Measurements from ENCODE around the gene UNC13B. TPM values are rescaled to one million over a fixed set of nuclear protein-coding genes. Genes with fewer than 3 reads are reported as not detected.
"Not testable (repeated sequence)": the region's sequence is repeated elsewhere in the genome, so short reads cannot be mapped to it uniquely, and the experiment has no call there.

Gene UNC13B
- total RNA-seq, 1 donor from 2014 or later, result 31.0 TPM

GRCh38 chr9:35172878-35173277 lies 11.1 kb downstream of the UNC13B start:
- Mint-ChIP-seq H3K27me3 (ENCODE audit: low read depth) (no peaks in the 10 kb centered on the region), H3K27ac (no peak overlapping the region), H3K9me3 (no peaks in the 10 kb centered on the region), H3K4me1 (no peaks in the 10 kb centered on the region), H3K36me3 (no peaks in the 10 kb centered on the region), H3K4me3 (no peak overlapping the region)
- no peak for DNase-seq (ENCODE audit: low spot score in 2 of 2, unreplicated experiment in 2 of 2)
- TF ChIP-seq CTCF (IDR thresholded peaks at IDR 0.05; ENCODE audit: unreplicated experiment), result no peak

- no peaks in the 10 kb centered on the region for H3K27me3 Mint-ChIP-seq (ENCODE audit: low read depth)
- no peak overlapping the region for H3K4me3 Mint-ChIP-seq
- DNase-seq (ENCODE audit: low spot score in 2 of 2, unreplicated experiment in 2 of 2), result no peak
- TF ChIP-seq CTCF (IDR thresholded peaks at IDR 0.05; ENCODE audit: unreplicated experiment), result no peak
- H3K9me3 Mint-ChIP-seq, result peaks cover 8% of the 10 kb centered on the region
- H3K36me3 Mint-ChIP-seq, result peaks cover 6% of the 10 kb centered on the region
- no peak overlapping the region for H3K27ac Mint-ChIP-seq
- H3K4me1 Mint-ChIP-seq, result no peaks in the 10 kb centered on the region
Observed at GRCh38 chr9:35177520-35177919, 15.7 kb downstream of the UNC13B start.

- Mint-ChIP-seq H3K36me3 (peaks cover 6% of the 10 kb centered on the region), H3K9me3 (peaks cover 8% of the 10 kb centered on the region), H3K27ac (no peak overlapping the region), H3K27me3 (ENCODE audit: low read depth) (no peaks in the 10 kb centered on the region), H3K4me3 (no peak overlapping the region), H3K4me1 (no peaks in the 10 kb centered on the region)
- no peak for TF ChIP-seq CTCF (IDR thresholded peaks at IDR 0.05; ENCODE audit: unreplicated experiment)
- no peak for DNase-seq (ENCODE audit: low spot score in 2 of 2, unreplicated experiment in 2 of 2)
Observed at GRCh38 chr9:35179347-35180280, 17.8 kb downstream of the UNC13B start.

GRCh38 chr9:35180801-35181200 lies 19.0 kb downstream of the UNC13B start:
- Mint-ChIP-seq H3K4me3 (no peak overlapping the region), H3K27ac (no peak overlapping the region), H3K9me3 (peaks cover 9% of the 10 kb centered on the region), H3K36me3 (peaks cover 8% of the 10 kb centered on the region), H3K27me3 (ENCODE audit: low read depth) (no peaks in the 10 kb centered on the region), H3K4me1 (no peaks in the 10 kb centered on the region)
- TF ChIP-seq CTCF (IDR thresholded peaks at IDR 0.05; ENCODE audit: unreplicated experiment), result no peak
- DNase-seq (ENCODE audit: low spot score in 2 of 2, unreplicated experiment in 2 of 2), result no peak

GRCh38 chr9:35182401-35182800 lies 20.6 kb downstream of the UNC13B start:
- not testable (repeated sequence) for H3K27me3 Mint-ChIP-seq (ENCODE audit: low read depth); H3K27ac Mint-ChIP-seq; H3K4me1 Mint-ChIP-seq; H3K36me3 Mint-ChIP-seq; H3K4me3 Mint-ChIP-seq; DNase-seq (ENCODE audit: low spot score in 2 of 2, unreplicated experiment in 2 of 2)
- peaks cover 24% of the 10 kb centered on the region for H3K9me3 Mint-ChIP-seq

GRCh38 chr9:35182996-35183754 lies 21.4 kb downstream of the UNC13B start:
- H3K4me1 Mint-ChIP-seq; H3K4me3 Mint-ChIP-seq; H3K27ac Mint-ChIP-seq; DNase-seq (ENCODE audit: low spot score in 2 of 2, unreplicated experiment in 2 of 2); H3K27me3 Mint-ChIP-seq (ENCODE audit: low read depth); H3K36me3 Mint-ChIP-seq: not testable (repeated sequence)
- H3K9me3 Mint-ChIP-seq, result peaks cover 25% of the 10 kb centered on the region

GRCh38 chr9:35183755-35184480 lies 22.1 kb downstream of the UNC13B start:
- not testable (repeated sequence) for H3K27me3 Mint-ChIP-seq (ENCODE audit: low read depth); H3K4me3 Mint-ChIP-seq; H3K4me1 Mint-ChIP-seq; H3K27ac Mint-ChIP-seq; H3K36me3 Mint-ChIP-seq; DNase-seq (ENCODE audit: low spot score in 2 of 2, unreplicated experiment in 2 of 2)
- H3K9me3 Mint-ChIP-seq, result peaks cover 25% of the 10 kb centered on the region

All from mesothelial cell of epicardium (in vitro differentiated cells).